Large intestine (tissue), 3 donors: ENCODE data around the gene BCL11B. TPM values are rescaled to one million over a fixed set of nuclear protein-coding genes. Genes with fewer than 3 reads are reported as not detected.

Experiments used
- DNase-seq, 2 donors: peaks; one replicate each; pipeline versions ENCODE4 v3.0.0 to v3.0.0-alpha.2; 2013
- H3K27ac ChIP-seq: one replicate; pipeline ENCODE4 v1.5.1; 2013; ENCODE audit warnings: low read length
- H3K27me3 ChIP-seq: 2 replicates; pipeline ENCODE4 v1.6.1; 2013; ENCODE audit warnings: low read length; ENCODE audit not compliant: control insufficient read depth, insufficient read depth
- H3K36me3 ChIP-seq: 2 replicates; pipeline ENCODE4 v1.6.1; 2013; ENCODE audit warnings: low read length; ENCODE audit not compliant: control insufficient read depth, insufficient read depth
- H3K4me1 ChIP-seq: one replicate; pipeline ENCODE4 v1.6.1; 2013; ENCODE audit warnings: low read length; ENCODE audit not compliant: control insufficient read depth, insufficient read depth
- H3K4me3 ChIP-seq: one replicate; pipeline ENCODE4 v1.5.1; 2013; ENCODE audit warnings: low read length
- H3K9me3 ChIP-seq: one replicate; pipeline ENCODE4 v1.6.1; 2013; ENCODE audit warnings: mild to moderate bottlenecking, low read depth, low read length, moderate library complexity; ENCODE audit not compliant: control insufficient read depth
- WGBS: methylation state at CpG from one replicate; pipeline ENCODE4 v1.1.5; 2013; ENCODE audit warnings: low lambda C conversion rate; ENCODE audit not compliant: insufficient coverage; 5-methylcytosine and 5-hydroxymethylcytosine counted together
- polyA plus RNA-seq: library from polyadenylated mRNA; unstranded; fragments of 120-200 nt; gene quantifications from one replicate; pipeline ENCODE4 v1.2.1, GENCODE V29; 2013

BCL11B gene
- polyA plus RNA-seq, 1 donor, result 4.0 TPM

- DNase-seq, result no peak
- Histone ChIP-seq H3K36me3 (no peaks in the 10 kb centered on the region), H3K4me1 (peaks cover 10% of the 10 kb centered on the region), H3K27me3 (peaks cover 34% of the 10 kb centered on the region), H3K9me3 (no peaks in the 10 kb centered on the region), H3K4me3 (no peak overlapping the region), H3K27ac (no peak overlapping the region)
These were observed 3.2 kb upstream of the BCL11B start for GRCh38 chr14:99275222-99275584.

GRCh38 chr14:99274346-99275221 is 2.6 kb upstream of the BCL11B start:
- H3K27me3 ChIP-seq, result peaks cover 40% of the 10 kb centered on the region
- peak overlapping the region; percentile 89 for H3K27ac ChIP-seq
- H3K4me3 ChIP-seq, result peak overlapping the region; percentile 46
- no CpG with 5 or more reads among the region's 69 CpGs for WGBS
- DNase-seq, result peak; percentile 92 to 96
- no peaks in the 10 kb centered on the region for H3K36me3 ChIP-seq
- peaks cover 10% of the 10 kb centered on the region for H3K4me1 ChIP-seq
- no peaks in the 10 kb centered on the region for H3K9me3 ChIP-seq

- Histone ChIP-seq H3K9me3 (no peaks in the 10 kb centered on the region), H3K36me3 (no peaks in the 10 kb centered on the region), H3K27me3 (peaks cover 43% of the 10 kb centered on the region), H3K4me1 (peaks cover 10% of the 10 kb centered on the region), H3K27ac (peak overlapping the region; percentile 89), H3K4me3 (peak overlapping the region; percentile 46)
- DNase-seq, result peak; percentile 76 to 87
- no CpG with 5 or more reads among the region's 34 CpGs for WGBS
These were observed 1.9 kb upstream of the BCL11B start for GRCh38 chr14:99273766-99274345.

- WGBS, result no CpG with 5 or more reads among the region's 53 CpGs
These were observed 1.1 kb upstream of the BCL11B start for GRCh38 chr14:99272899-99273765.

GRCh38 chr14:99272632-99272898 is 568 bp upstream of the BCL11B start:
- H3K27ac ChIP-seq, result peak overlapping the region; percentile 89
- no peaks in the 10 kb centered on the region for H3K36me3 ChIP-seq
- H3K4me3 ChIP-seq, result peak overlapping the region; percentile 46
- no peak for DNase-seq
- peaks cover 53% of the 10 kb centered on the region for H3K27me3 ChIP-seq
- no peaks in the 10 kb centered on the region for H3K9me3 ChIP-seq
- no CpG with 5 or more reads among the region's 10 CpGs for WGBS
- peaks cover 10% of the 10 kb centered on the region for H3K4me1 ChIP-seq

More at GRCh38 chr14:99272899-99273765, 1.1 kb upstream of the BCL11B start:
- peak; percentile 74 to 92 for DNase-seq
- Histone ChIP-seq H3K4me1 (peaks cover 10% of the 10 kb centered on the region), H3K36me3 (no peaks in the 10 kb centered on the region), H3K4me3 (peak overlapping the region; percentile 46), H3K27me3 (peaks cover 51% of the 10 kb centered on the region), H3K9me3 (no peaks in the 10 kb centered on the region), H3K27ac (peak overlapping the region; percentile 89)

GRCh38 chr14:99271221-99271941 is 616 bp downstream of the BCL11B start:
- H3K27me3 ChIP-seq, result peaks cover 52% of the 10 kb centered on the region
- no peaks in the 10 kb centered on the region for H3K36me3 ChIP-seq
- 2% methylated on average over 8 of the region's 32 CpGs for WGBS
- H3K4me1 ChIP-seq, result peaks cover 12% of the 10 kb centered on the region
- peak overlapping the region; percentile 89 for H3K27ac ChIP-seq
- H3K9me3 ChIP-seq, result no peaks in the 10 kb centered on the region
- H3K4me3 ChIP-seq, result peak overlapping the region; percentile 46
- no peak for DNase-seq

GRCh38 chr14:99270458-99271220 is 1.4 kb downstream of the BCL11B start:
- Histone ChIP-seq H3K9me3 (no peaks in the 10 kb centered on the region), H3K36me3 (no peaks in the 10 kb centered on the region), H3K27me3 (peaks cover 56% of the 10 kb centered on the region), H3K27ac (no peak overlapping the region), H3K4me1 (peaks cover 16% of the 10 kb centered on the region), H3K4me3 (peak overlapping the region; percentile 46)
- DNase-seq, result peak in 1 of 2 donors; percentile 58
- WGBS, result no CpG with 5 or more reads among the region's 80 CpGs

- H3K4me3 ChIP-seq, result peak overlapping the region; percentile 46
- H3K27ac ChIP-seq, result no peak overlapping the region
- no CpG with 5 or more reads among the region's 19 CpGs for WGBS
- no peak for DNase-seq
- peaks cover 55% of the 10 kb centered on the region for H3K27me3 ChIP-seq
- H3K4me1 ChIP-seq, result peaks cover 12% of the 10 kb centered on the region
- H3K36me3 ChIP-seq, result no peaks in the 10 kb centered on the region
- no peaks in the 10 kb centered on the region for H3K9me3 ChIP-seq
These were observed 2.9 kb downstream of the BCL11B start for GRCh38 chr14:99268810-99269707.
